Activated CD4-positive, alpha-beta T cell treated with anti-CD3 and anti-CD28 coated beads, Interleukin-10, Interleukin-2, amounts not matched to agents 100 ng/mL and 50 ng/mL, durations not matched to agents 16 hours and 8 hours (primary cell): ENCODE results near the gene MAOB.
A peak's percentile ranks its signal among the peaks of the same experiment; 100 is the strongest.
"Not testable (repeated sequence)": the region's sequence is repeated elsewhere in the genome, so short reads cannot be mapped to it uniquely, and the experiment has no call there.

Experiments used
- DNase-seq: peaks from one replicate; pipeline ENCODE4 v3.0.0-alpha.2; 2020

The MAOB gene

DNA sequence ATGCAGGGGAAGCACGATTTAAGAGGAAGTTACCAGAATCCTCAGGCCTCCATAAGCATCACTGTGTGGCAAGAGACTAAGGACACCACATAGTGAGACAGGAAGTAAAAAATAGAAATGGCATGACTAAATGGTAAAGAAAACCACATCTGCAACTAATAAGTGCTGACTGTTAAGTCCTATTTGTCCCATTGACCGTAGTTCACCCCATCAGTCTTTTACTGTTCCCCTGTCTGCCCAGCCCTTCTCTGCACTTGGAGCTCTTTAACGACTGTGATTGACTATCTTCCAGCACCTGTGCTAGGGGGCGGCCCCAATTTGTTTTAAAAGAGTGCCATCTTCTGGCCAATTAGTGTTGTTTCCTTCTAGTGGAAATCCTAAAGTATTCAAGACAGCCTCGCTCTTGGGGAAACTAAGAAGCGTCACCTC lies 132.0 kb downstream of the MAOB start:
- peak; percentile 61 for DNase-seq

DNA sequence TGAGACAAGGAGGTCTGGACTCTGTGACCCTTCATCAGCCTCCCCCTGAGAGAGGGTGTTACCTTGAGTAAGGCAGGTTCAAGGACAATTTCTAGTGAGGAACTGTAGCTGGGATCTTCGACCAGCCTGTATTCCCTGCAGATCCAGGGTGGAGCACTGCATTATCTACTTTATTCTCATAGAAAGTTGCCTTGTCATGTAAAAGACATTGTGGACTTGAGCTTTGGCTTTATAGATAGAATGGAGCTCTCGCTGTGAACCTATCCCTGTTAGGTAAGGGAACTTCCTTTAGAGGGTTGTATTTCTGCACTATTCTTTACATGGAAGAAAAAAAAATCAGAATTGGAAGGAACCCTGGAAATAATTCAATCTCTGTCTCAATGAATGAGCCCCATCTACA lies 134.8 kb downstream of the MAOB start:
- DNase-seq = no peak

DNA sequence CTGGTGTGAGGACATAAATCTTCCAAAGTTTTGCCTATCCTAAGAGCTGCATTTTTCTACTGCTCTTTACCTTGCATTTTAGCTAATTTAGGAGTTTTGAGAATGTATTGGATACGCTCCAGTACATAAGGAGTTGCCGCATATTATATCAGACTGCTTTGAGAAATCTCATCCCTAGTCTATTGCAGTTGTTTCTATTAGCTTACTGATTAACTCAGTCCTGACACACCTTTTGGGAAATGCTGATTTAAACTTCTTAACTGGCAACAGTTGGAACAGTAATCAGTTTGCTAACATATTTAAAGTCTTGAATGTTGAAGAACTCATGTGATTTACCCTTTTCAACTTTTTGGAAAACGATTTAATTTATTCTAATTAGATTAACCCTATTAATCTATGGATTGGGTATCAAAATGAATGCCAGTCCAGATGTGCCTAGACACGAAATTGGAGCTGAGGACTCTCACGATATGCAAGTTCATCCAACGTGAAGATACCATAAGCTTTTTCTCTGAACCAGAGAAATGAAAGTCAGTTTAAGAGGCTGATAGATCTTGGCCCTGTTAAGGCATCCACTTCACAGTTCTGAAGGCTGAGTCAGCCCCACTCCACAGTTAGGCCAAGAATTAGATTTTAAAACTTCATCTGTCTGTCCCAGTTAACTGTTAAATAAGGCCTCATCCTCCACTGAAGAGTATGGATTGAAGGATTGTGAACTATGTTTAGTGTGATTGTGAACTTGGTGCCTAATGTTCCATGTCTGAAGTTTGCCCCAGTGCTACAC lies 136.1 kb downstream of the MAOB start:
- DNase-seq = no peak

DNA sequence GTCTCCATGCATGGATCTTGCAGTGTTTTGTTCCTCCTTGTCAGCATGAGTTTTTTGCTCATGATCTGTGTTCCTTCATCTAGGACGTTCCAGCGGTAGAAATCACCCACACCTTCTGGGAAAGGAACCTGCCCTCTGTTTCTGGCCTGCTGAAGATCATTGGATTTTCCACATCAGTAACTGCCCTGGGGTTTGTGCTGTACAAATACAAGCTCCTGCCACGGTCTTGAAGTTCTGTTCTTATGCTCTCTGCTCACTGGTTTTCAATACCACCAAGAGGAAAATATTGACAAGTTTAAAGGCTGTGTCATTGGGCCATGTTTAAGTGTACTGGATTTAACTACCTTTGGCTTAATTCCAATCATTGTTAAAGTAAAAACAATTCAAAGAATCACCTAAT lies 138.0 kb downstream of the MAOB start:
- no peak for DNase-seq

DNA sequence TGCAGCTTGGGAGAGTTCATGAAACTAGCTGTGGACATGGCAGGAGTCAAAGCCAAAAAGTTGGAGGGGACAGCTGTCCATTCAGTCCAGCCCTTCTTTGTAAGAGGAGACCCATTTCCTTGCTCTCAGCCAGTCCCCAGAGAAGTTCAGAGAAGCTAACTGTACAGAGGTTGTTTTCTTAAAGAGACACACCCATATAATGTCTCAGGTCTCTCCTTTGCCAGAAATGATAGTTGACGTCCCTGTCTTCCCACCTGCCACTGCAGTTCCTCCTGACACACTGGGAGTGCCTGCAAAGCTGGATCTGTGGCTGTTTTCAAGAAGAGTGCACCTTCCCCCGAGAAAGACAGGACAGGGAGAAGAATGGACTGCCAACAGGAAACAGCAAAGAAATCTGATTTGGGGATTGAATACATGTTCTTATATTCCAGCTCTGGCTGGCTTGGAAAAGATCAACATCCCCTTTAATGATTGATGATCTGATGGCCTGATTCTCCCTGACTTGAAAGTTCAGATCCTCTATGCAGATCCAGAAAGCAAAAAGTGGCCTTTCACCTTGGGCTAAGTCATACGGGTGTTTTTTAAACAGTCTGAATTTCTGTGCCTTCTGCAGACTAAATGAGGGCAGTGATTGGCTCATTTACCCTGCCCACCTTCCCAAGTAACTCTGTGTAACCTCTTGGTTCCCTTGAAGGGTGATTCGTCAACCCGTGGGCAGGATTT lies 139.0 kb downstream of the MAOB start:
- DNase-seq = no peak

DNA sequence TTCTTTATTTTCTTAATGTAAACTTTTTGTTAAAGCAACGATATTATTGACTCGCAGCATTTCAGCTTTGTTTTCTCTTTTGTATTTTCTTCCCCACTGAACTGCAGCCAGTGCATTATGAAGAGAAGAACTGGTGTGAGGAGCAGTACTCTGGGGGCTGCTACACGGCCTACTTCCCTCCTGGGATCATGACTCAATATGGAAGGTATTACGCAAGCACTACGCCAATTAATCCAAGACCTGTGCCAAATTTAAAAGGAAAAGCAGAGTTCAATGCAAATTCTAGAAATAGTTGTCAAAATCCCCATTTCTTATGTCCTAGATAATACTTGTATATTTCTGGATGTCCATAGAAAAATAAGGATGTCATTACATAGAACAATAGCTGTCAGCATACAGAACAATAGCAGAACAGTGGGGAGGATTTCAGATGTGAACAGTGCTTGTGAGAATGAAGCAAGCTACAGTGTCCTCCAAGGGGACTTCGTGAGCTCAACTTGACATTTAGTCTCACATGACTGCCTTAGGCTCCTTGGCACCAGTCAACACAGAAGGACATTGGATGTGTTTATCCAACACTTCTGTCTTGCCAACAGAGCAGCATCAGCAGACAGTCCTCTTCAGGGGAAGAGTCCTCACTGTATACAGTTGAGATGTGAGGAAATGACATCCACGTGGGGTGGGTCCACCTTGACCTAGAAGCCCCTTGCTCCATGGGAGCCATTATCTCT lies 140.2 kb downstream of the MAOB start:
- no peak for DNase-seq

DNA sequence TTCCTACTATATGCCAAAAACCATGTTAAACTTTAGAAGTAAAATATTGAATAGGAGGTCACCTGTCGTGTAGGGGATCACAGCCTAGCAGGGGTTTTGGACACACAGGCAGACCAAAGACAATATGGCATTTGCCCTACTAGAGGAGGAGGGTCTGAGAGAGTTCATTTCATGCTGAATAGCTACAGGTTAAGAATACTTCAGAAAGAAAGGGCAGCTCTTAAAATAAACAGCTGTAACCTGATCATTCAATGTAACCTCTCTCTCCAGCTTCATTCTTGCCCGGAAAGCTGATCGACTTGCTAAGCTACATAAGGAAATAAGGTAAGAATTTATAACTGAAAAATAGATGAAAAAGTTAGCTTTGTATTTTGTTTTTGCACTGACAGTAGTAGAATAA lies 146.3 kb downstream of the MAOB start:
- DNase-seq = no peak

DNA sequence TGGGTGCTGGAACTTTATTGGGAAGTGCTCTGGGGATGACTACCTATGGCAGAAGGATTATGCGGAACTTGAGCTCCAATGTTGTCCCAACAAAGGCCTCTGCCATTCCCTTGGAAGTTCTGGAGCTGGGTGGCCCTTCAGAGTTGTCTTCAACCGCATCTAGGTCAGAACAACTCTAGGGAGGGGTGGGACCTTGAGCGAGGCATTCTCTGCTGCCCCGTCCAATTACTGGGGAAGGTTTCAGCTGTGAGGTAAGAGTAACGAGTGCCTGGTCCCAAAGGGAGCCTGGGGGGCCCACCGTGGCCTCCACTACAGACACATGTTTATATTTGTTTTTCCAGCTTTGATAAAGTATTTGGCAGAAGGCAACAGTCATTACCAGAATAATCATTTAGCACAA lies 146.7 kb downstream of the MAOB start:
- no peak for DNase-seq

DNA sequence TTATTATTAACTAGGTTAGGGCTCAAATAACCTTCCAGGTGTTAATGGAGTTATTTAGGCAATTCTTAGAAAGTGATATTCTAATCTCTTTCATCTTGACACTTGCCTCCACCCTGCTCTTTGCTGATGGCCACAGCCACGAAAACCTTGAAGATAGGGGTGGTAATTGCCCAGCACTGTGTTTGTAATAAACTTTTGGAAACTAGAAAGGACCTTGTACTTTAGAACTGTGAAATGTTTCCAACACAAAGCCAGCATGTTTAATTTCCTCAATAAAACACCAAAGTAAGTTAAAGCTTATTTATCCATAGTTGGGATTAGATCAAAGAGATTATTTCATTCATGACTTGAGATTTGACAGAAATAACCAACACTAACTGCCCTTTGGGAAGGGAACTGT lies 147.8 kb downstream of the MAOB start:
- DNase-seq = no peak

DNA sequence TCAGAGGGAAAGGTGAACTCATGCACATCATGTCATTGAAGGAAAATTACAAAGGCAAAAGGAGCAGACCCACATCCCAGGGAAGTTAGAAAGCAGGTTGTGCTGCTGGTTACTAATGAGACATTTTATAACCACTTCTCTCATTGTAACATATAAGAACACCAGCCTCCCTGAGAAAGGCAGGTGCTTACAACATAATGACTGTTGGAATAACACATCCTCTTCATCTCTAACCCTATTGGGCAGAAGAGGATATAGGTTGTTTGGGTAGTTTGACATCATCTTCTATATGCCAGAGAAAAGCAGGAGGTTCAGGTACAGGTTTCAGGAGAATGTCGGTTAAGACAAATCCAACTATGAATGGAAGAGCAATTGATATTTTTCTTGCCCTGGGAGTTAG lies 148.6 kb downstream of the MAOB start:
- DNase-seq = no peak

DNA sequence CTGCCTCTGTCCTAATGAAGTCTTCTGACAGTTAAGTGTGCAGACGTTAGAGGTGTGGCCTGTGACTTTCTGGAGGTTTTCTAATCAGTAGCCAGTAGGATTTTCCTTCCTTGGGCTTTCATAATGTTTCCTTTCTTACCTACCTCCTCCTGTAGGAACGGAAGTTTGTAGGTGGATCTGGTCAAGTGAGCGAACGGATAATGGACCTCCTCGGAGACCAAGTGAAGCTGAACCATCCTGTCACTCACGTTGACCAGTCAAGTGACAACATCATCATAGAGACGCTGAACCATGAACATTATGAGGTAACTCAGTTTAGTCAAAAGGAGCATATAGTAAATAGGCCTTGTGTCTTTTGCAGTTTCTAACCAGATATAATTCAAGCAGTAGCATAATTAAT lies 151.2 kb downstream of the MAOB start:
- no peak for DNase-seq

DNA sequence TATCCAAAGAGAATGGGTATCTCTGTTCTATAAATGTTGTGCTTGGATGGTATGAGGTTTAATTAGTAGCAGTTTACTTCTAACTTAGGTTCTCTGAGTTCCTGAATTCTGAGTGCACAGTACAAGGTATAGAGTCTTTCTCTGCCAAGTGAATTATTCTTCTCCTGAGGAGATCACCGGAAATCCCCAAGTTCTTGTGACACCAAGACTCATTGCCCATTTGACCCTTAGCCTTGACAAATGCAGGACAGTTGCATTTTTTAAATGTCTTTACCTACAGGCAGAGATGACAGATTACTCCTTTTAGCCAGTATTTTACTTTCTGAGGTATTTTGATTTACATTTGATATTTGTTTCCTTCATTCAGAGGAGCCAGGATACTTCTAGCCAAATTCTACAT lies 153.3 kb downstream of the MAOB start:
- DNase-seq = no peak

DNA sequence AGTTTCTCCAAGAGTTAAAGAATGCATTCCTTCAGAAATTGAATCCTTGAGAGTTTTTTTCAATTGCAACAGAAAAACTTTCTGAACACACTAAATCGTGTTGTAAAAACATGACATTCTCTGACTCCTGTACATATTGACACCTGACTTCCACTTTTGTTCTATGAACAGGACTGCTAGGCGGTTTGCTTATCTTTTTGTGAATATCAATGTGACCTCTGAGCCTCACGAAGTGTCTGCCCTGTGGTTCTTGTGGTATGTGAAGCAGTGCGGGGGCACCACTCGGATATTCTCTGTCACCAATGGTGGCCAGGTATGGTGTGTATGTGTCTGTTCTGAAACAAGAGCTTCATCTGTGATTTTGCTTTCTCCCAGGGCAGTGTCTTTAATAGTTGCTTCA lies 154.2 kb downstream of the MAOB start:
- DNase-seq = no peak

DNA sequence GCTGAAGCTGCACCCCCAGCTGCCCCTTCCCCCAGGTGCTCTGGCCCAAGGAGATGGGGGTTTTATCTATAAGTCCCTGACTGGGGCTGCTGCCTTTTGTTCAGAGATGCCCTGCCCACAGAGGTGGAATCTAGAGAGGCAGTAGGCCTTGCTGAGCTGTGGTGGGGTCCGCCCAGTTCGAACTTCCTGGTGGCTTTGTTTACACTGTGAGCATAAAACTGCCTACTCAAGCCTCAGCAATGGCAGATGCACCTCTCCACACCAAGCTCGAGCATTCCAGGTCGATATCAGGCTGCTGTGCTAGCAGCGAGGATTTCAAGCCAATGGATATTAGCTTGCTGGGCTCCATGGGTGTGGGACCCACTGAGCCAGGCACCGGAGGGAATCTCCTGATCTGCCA lies 155.0 kb downstream of the MAOB start:
- not testable (repeated sequence) for DNase-seq

DNA sequence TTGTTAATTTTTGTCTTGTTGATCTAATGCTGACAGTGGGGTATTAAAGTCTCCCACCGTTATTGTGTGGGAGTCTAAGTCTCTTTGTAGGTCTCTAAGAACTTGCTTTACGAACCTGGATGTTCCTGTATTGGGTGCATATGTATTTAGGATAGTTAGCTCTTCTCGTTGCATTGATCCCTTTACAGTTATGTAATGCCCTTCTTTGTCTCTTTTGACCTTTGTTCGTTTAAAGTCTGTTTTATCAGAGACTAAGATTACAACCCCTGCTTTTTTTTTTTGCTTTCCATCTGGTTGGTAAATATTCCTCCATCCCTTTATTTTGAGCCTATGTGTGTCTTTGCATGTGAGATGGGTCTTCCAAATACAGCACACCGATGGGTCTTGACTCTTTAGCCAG lies 157.0 kb downstream of the MAOB start:
- DNase-seq = not testable (repeated sequence)

DNA sequence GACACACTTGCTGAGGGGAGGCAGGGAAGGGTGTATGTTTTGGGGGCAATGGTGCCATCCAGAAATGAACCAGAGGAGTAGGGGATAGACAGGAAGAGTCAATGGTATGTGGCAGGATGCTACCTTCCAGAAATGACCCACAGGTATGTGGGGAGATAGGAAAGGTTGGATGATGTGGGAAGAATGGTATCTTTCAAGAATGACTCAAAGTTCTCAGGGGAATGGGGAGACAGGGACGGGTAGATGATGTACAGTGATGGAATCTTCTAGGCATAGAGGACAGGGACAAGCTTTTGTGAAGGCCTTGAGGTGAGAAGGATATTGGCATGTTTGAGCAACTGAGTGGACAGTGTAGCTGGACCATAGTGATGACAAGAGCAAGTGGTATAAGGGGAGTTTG lies 161.3 kb downstream of the MAOB start:
- no peak for DNase-seq

DNA sequence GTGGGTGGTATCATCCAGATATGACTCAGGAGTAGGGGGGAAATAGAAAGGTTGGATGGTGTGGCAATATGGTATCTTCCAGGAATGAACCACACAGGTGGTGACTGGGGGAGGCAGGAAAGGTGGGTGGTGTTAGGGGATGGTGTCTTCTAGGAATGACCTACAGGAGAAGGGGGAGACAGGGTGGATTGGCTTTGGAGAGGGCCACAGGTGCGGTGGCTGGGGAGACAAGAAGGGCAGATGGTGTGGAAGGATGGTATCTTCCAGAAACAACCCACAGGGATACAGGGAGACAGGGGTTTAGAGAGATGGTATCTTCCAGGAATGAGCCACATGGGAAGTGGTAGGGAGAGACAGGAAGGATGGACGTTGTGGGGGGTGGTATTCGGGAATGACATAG lies 162.2 kb downstream of the MAOB start:
- DNase-seq = no peak

DNA sequence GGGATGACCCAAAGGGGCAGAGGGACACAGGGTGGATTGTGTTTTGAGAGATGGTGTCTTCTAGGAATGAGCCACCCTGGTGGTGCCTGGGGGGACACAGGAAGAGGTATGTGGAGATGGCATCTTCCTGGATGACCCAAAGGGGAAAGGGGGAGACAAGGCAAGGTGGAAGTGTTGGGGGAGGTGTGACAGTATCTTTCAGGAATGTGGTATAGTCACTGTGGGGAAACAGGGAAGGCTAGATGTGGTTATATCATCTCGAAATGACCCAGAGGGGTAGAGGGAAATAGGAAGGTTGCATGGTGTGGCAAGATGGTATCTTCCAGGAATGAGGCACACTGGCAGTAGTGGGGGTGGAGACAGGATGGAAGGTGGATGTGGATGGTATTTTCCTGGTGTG lies 163.3 kb downstream of the MAOB start:
- DNase-seq = no peak

DNA sequence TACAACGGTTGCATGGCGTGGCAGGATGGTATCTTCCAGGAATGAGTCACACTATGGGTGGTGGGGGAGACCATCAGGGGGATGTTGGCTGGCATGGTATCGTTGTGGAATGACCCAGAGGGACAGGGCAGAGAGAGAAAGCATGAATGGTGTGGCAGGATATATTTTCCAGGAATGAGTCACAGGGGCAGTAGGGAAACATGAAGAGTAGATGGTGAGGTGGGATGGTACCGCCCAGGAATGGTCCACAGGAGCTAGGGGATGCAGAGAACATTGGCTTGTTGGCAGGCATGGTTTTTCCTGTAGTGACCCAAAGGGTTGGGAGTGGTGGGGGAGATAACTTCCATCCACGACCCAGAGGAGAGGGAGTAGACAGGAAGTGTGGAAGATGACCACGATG lies 163.7 kb downstream of the MAOB start:
- no peak for DNase-seq

DNA sequence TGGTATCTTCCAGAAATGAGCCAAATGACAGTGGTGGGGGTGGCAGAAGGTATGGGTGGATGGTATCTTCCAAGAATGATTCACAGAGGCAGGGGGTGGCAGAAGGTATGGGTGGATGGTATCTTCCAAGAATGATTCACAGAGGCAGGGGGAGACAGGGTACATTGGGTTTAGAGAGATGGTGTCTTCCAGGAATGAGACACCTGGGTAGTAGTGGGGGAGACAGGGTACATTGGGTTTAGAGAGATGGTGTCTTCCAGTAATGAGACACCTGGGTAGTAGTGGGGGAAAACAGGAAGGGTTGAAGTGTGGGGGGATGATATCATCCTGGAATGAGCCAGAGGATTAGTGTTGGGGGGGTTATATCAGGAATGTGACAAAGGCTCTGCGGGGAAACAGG lies 164.2 kb downstream of the MAOB start:
- no peak for DNase-seq

DNA sequence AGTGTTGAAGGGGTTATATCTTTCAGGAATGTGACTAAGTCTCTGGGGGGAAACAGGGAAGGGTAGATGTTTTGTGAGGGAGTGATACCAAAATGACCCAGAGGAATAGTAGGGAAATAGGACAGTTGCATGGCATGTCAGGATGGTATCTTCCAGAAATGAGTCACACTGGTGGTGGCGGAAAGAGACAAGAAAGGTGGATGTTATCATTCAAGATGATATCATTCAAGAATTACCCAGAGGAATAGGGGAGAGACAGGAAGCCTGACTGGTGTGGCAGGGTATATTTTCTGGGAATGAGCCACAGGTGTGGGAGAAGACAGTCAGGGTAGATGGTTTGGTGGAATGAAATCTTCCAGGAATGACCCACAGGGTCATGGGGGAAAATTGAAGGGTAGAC lies 165.1 kb downstream of the MAOB start:
- no peak for DNase-seq

DNA sequence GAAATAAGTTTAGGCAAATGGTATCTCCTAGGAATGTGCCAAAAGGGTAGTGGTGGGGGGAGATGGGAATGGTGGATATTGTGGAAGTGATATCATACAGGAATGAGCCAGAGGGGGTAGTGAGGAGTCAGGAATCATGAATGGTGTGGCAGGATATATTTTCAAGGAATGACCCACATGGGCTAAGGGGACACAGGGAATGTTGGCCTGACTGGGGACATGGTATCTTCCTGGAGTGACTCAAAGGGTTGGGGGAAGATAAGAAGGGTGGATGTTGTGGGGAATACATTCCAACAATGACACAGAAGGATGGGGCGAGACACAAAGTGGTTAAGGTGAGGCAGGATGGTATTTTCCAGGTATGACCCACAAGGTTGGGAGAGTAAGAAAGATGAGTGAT lies 165.6 kb downstream of the MAOB start:
- no peak for DNase-seq
